ENCODE results near the gene ZNF385C.
"Not testable (repeated sequence)": the region's sequence is repeated elsewhere in the genome, so short reads cannot be mapped to it uniquely, and the experiment has no call there.

The ZNF385C gene

DNA sequence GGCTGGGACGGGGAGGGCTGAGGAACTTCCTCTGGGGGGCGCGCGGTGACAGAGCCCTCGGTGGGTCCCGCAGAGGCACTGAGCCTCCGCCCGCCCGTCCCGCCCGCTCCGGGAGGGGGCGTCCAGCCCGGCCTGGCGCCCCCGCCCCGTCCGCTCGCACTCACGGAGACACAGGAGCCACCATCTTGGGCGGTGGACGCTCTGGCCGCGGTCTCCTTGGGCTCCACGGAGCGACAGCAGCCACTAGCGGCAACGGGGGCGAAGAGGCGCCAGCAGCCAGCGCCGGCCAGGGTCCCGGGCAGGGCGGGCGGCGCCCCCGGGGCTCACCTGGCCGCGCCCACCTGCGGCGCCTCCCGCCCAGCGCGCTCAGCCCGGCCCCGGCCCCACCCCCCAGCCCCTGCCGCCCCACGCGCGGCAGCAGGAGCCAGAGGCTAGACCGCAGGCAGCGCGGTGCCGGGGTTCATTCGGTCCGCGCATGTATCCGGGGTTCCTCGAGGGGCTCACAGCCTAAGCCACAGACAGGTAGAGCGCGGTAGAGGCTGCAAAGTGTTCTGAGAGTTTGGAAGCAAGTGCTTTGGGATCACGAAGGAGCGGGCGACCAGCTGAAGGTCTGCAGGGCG is 47.8 kb downstream of the ZNF385C start, which contains the start of gene C17orf113:
Gene C17orf113 (minus strand): TSS at position 209 of the 620 bp plus-strand sequence. CDS start 7,225 bp downstream, outside the sequence.
- no peak for DNase-seq (ENCODE audit: low read depth)

DNA sequence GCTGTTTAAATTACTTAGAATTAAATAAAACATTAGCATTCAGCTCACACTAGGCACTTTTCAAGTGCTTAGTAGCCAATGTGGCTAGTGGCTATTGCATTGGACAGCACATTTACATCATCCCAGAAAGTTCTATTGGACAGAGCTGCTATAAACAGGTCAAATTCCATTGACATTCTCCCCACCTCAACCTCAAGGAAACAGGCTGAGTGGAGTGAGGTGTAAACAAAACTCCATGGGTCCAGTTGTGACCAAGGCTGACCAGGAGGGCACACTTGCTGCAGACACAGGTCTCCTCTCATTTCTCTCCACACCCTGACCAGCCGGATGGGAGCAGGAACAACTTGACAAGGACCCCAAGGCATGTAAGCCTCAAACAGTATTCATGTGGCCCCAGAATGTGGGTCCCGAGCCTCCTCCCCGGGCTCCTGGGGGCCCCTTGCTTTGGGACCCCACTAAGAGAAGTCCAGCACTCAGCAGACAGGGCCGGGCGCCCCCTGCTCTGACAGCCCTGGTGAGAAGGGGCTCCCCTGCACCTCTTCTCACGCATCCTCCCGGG is 48.4 kb downstream of the ZNF385C start:
- no peak for DNase-seq (ENCODE audit: low read depth)

DNA sequence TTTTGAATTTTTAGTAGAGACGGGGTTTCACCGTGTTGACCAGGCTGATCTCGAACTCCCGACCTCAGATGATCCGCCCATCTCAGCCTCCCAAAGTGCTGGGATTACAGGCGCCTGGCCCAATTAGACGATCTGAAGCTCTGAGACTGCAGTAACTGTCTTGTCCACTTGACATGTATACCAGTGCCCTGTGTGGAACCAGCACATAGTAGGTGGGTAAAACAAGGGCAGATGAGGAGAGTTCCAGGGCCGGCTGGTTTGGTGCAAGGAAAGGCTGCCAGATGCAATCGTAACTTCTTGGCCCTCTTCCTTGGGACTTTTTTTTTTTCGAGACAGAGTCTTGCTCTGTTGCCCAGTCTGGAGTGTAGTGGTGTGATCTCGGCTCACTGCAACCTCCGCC is 50.9 kb downstream of the ZNF385C start:
- no peak for DNase-seq (ENCODE audit: low read depth)

DNA sequence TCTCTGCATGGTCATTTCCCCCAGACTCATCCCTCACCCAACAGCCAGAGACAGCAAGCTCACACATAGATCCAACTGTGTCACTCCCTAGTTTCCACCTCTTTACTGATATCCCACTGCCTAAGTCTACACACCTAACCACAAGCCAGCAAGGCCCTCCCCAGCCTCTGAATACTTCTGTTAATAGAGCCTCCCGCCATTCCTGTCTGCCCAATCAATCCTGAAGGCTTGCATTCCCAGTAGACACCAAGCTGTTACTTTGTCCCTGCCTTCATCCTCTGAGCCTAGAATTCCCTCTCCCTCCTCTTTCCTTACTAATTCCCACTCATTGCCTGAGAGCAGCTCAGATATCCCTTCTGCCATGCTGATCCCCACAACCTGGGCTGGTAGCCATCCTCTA is 52.6 kb downstream of the ZNF385C start:
- DNase-seq (ENCODE audit: low read depth), result no peak

DNA sequence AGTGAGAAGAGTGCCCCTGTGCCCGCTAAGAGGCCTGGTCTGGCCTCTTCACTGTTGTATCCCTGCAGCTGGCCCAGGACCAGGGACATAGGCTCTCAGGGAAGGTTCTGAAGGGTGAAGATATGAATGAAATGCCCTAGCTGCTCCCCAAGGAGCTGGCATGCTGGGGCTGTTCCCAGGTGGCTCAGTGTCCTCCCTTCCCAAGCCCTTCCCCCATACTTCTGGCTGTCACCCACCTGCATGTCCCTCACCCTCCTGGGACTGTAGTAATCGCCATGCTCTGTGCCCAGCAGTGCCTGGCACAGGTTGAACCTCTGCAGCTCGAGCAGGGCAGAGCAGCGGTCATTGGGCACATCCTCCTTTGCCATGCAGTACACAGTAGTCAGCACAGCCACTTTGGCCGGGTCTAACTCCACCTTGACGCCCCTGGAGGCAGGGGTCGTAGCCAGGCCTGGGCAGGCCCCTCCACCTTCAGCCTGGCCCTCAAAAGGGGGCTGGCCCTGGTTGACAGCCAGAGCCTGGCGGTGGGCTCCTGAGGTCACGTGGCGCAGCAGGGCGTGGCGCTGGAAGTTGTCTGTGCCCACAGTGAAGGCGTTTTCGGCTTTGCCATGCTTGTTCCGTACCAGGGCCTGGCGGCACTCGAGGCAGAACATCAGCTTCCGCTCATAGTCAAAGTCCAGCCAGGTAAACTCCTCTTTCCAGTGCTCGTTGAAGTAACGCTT is 55.5 kb downstream of the ZNF385C start:
- no peak for DNase-seq (ENCODE audit: low read depth)

DNA sequence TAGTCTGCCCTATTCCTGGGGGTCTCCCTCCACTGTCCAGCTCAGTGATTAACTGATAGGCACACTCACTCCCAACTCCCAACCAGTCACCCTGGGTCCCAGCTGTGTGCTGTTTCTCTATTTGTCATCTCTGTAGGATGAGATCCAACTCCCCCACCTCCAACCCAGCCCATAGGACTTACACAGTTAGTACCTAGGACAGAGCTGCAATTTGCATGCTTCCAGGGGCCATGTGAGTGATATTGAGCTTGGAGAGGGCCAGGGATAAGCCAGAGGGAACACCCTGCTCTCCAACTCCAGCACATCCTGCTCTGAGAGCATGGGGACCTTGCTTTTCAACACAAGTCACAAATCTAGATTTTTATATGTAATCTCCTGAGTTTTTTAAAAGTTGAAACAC is 56.7 kb downstream of the ZNF385C start:
- no peak for DNase-seq (ENCODE audit: low read depth)

DNA sequence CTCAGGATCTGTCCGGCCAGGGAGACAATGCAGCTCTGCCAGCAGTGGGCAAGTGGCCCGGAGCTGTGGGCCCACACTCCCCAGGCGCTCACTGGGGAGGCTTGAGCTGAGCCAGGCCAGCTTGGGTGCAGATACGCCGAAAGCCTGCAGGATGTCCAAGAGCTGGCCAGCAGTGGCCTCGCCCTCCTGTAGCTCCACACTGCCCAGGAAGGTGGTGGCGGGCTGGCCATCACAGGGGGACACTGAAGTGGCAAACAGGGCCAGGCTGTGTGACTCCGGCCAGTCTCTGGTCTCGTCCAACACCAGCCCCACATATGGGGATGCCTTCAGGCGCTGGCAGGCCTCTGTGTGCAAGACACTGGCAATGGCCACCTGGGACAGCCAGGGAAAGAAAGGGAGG is 57.5 kb downstream of the ZNF385C start:
- DNase-seq (ENCODE audit: low read depth), result no peak

DNA sequence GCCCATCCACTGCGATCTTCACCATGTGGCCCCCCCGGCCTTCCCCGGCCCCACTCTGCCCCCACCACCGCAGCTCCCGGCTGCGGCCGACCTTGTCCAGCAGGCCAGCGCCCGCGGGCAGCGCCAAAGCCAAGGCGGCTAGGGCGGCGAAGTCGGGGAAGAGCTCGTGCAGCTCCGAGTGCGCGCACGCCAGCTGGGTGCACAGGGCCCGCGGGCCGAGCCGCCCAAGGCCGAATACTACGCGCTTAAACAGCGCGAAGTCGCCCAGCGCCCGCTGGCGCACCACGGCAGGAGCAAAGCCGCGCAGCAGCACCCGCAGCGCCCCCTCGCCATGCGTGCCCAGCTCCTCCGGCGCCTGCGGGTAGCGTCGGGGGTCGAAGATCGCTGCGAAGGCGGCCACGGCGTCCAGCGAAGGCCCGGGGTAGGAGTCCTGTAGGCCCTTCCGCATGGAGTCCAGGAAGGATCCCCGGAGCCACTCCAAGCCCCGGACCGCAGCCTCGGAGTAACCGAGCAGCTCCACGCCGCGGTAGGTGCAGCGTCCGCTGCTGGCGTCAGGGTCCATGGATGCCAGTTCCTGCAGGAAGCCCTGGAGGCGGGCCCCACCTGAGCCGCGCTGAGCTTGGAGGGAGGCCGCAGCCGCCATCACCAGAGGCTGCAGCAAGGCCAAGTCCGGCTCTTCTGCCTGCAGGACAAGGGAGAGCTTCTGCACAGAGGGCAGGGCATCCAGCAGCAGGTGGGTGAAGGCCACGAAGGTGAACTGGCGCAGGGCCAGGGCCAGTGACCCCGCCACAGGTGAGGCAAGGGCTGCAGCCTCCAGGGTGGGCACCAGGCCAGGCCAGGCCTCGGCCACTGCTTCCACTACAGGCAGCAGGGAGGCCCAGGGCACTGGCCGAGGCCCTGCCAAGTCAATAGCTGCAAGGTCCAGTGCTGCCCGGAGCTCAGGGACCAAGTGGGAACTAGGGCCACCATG is 58.2 kb downstream of the ZNF385C start:
- DNase-seq (ENCODE audit: low read depth), result no peak

DNA sequence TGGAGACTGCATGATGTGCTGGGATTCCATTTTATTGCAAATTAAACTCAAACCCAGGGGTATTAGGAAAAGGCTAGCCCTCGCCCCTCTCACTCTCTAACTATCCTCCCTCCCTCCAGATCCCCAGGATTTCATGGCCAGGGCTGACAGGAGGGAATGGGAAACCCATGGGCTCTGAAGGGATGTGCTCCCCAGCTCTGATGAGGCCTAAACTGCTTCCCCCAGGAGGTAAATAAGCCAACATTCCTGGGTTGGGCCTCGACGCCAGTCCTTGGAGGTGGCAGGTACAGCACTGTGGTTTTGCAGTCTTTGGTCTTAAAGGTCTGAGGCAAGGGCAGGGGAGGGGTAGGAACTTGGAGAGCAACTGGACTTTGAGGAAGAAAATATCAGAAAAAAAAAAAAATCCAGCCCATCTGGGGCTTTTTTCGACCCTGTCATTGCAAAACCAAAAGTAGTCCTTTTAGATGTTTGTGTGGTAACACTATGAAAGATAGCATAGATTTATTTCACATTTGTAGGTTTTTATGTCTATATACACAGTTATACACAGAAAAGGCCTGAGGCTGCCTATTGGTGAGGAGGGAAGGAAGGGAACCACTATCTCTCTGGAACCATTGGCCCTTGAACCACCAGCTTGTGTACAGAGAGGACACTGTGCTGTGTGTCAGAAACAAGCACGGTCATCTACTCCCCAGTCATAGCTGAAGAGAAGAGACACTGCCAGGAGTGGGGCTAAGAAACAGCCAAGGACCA is 59.9 kb downstream of the ZNF385C start:
- DNase-seq (ENCODE audit: low read depth), result no peak

DNA sequence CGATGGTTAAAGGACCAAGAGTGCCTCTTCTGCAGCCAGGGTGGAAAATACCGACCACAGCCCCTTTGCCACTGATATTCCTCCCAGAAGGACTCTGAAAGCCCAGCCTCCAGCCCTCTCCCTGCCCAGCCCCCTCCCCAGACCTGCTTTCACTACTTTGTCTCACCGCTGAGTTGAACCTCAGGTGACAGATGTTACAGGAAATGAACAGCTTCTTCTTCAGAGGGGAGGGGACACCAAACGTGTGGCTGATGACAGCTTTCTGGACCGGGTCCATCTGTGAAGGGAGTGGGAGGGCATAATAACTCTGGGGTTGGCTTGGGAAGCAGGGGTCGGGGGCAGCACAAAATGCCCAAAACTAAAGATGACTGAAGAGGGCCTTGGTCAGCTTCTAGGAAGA is 64.2 kb downstream of the ZNF385C start:
- DNase-seq (ENCODE audit: low read depth), result no peak

DNA sequence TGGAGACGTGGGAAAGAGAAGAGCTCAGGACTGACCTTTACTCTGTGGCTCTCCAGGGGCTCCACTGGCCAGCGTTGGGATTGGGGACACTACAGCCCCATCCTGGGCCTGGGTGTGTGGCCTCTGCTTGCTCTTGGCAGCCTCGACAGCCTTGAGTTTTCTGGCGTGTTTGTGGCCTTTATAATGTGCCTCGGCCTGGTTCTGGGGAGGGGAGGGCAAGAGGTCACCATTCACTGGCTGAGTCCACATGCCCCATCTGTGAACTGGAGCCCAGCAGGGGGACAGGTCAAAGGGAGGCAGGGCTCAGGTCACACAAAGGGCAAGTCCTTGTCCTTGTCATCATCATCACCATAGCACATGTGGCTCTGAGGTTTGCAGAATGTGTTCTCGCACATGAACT is 66.7 kb downstream of the ZNF385C start:
- no peak for DNase-seq (ENCODE audit: low read depth)

DNA sequence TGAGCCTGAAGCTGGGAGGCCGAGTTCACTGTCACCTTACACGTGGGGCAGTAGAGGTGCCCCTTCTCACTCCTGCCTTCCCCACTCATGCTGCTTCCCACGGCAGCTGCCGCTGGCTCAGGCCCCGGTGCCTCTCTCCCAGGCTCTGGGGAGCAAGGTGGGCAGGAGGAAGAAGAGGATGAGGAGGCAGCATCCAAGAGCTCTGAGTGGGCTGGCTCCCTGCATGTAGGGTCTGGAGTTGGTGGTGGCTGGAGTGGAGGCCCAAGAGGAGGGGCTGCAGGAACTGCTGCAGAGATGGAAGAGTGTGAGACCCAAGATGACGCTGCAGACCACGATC is 69.5 kb downstream of the ZNF385C start:
- DNase-seq (ENCODE audit: low read depth), result no peak

DNA sequence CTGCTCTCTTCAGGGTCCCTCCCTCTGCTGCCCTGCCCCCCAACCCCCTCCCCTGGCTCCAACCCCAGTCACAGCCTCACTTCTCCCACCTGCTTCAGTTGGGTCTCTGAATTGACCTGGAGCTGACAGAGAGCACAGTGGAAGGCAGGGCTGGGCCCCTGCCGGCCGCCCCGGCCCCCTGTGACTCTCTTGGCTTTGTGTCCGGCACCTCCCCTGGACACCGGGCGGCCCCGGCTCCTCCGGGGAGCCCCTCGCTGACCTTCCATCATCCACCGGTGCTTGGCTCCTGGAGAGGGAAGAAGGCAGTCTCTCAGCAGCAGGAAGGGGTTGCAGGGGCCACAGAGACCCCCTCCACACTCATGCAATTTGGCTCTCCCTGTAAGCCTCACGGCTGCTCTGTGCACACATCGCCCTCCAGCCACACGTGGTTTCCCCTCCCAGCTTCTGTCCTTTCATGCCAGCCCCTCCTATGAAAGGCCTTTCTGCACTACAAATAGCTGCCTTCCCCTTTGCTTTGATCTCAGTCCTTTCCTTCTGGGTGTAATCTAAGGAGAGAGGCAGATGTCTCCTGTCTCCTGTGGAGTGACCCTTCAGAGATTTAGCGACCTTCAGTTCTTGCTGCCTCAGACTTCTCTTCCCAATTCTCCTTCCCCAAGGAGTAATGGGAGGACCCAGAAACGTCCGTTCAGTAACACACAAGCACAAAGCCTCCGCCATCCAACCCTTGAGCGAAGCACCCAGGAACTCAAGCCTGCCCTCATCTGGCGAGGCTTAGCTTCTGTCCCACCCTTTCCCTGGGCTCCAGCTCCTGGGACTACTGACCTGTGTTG is 70.1 kb downstream of the ZNF385C start:
- DNase-seq (ENCODE audit: low read depth), result no peak

DNA sequence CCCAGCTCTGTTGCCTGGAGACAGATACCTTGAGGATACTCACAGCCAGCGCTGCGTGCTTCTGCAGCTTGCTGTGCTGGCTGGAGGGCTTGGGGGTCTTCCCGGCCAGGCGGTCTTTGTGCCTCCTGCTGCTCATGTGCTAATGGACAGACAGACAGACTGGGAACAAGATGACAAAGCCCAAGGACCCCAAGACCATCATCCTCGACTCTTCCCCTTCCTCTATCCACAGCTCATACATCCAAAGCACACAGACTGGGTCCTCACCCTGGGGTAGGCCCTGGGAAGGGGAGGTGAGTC is 70.7 kb downstream of the ZNF385C start:
- DNase-seq (ENCODE audit: low read depth), result no peak

DNA sequence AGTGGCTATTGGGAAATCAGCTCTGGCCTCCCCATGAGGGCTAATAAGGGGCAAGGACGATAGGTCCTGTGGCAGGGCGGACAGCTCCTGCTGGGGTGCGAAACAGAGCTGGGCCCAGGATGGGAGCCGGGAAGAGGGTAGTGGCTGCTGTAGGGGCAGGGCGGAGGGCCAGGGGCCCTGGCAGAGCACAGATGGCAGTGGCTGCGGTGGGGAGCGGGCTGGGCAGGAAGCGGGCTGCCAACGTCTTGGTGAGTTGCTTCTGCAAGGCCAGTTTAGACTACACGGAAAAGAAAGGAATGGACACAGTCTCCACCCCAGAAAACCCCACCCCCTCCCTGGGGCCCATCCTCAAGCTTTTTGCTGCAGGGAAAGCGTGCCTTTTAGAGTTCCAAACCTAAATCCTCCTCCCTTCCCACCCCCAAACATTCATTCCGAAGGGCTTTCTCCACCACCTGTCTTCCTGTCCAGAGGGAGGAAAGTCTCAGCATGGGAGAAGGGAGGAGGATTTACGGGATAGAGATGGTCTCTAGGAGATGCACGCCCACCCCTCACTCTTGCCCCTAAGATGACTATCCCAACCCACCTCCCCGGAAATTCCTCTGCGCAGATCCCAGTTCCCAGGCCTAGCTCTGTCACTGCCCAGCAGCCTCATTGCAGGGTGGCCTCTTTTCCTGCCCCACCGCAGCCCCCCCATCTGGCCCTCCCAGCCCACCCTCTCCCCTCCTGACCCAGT is 71.2 kb downstream of the ZNF385C start:
- DNase-seq (ENCODE audit: low read depth), result no peak

DNA sequence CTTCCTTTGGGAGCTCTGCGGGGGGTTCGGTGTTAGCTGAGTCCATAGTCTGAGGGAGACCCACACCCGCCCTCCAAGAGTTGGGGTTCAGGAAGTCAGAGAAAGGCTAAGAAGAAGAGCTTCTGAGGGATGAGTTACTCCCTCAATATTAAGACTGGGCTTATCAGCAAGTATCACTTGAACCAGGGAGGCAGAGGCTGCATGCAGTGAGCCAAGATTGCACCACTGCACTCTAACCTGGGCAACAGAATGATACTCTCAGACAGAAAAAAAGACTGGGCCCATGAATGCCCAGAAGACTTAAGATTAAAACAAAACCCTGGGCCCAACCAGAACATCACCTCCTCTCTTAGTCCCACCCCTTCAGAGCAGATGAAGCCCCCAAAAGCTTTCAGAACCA is 72.3 kb downstream of the ZNF385C start:
- DNase-seq (ENCODE audit: low read depth), result no peak

DNA sequence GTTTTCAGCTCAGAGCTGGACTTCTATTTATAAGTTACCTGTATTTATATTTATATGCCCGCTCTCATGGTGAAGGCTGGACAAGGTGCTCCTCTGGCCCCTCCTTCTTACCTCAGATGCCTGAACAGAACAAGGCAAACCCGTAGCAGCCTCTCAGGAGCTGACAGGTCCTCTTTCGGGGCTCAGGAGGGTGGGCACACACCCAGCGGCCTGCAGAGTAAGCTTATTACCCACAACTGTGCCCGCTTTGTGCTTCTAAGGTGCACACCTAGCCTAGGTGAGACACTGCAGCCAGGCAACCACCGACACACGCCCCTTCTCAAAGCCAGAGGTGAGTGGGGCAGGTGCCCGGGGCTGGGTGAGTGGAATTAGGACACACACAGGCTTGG is 73.1 kb downstream of the ZNF385C start:
- DNase-seq (ENCODE audit: low read depth), result no peak

DNA sequence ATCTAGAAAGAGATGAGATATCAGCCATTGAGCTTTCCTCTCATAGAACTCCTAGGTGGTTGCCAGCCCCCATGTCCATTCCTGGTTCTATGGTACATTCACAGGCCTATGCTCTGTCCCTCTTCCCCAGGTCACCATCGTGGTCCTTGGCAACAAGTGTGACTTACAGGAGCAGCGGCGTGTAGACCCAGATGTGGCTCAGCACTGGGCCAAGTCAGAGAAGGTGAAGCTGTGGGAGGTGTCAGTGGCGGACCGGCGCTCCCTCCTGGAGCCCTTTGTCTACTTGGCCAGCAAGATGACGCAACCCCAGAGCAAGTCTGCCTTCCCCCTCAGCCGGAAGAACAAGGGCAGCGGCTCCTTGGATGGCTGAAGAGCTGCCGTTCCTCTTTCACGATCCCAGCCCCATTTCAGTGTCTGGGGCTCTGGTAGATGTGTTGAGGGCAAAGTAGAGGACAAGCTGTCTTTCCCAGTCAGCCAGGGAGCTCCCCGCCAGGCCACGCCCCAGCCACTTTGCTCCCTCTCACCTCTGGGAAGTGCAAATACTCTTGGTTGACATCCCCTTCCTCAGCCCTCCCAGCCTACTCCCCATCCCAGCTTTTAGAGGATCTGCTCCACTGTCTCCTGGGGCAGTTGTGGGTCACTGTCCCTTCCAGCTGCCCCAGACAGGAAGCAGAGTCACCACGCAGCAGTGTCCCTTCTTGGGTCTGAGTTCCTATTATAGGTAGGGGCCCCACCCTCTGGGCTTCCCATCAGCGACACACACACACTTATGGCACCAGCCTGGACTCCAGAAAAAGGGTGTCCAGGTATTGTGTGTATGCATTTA is 74.5 kb downstream of the ZNF385C start:
- no peak for DNase-seq (ENCODE audit: low read depth)

DNA sequence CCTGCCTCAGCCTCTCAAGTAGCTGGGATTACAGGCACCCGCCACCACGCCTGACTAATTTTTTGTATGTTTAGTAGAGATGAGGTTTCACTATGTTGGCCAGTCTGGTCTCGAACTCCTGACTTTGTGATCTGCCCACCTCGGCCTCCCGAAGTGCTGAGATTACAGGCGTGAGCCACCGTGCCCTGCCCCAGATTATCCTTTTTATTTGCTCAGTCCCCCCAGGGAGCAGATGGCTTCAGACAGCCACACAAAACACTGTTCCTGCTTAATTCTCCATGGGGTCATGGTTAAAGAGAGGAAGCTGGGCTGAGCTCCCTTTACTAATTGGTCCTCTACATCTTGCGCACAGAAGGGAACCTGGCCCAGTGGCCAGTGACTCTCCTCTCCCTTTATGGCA is 77.4 kb downstream of the ZNF385C start:
- not testable (repeated sequence) for DNase-seq (ENCODE audit: low read depth)

All from GM04504 (cell line).